Stimulated activated CD8-positive, alpha-beta memory T cell treated with anti-CD3 and anti-CD28 coated beads, Interleukin-12 subunit alpha, Interleukin-12 subunit beta, amount 100 ng/mL, for 24 hours (primary cell): ENCODE data around the gene DOCK1.
"Not testable (repeated sequence)": the region's sequence is repeated elsewhere in the genome, so short reads cannot be mapped to it uniquely, and the experiment has no call there.

Experiments used
- DNase-seq: peaks from one replicate; pipeline ENCODE4 v3.0.0-alpha.2; 2020; ENCODE audit errors: extremely low read depth

DOCK1 gene

DNA sequence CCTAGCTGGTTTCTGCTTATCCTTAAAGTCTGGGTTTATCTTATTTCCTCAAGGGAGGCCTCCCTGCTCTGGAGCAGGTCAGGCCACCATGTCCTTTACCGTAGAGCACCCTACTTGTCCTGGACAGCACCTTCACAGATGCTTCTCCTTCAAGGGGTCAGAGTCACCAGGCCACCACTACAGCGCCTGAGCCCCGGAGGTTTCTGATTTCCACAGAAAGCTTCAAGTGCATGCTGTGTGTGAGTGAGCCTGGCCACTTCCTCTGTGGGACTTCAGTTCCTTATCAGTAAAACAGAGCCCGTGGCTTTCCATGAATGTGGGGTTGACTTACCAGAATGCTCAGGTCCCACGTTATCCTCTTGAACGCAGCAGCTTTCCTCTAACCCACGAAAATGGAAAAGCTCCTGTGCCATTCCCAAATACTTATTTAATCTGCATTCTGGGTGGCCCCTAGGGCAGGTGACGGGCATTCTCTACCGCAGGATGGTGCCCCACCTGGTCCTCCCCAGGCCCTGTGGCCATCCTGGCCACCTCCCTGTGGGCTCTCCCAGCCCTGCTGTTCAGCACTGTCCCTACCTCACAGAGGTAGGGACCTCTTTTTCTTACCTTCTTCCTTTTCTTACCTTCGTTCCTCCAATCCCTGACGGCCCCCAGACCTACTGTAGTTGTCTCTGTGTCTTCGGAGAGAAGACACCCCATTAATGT, 1.4 kb upstream of the DOCK1 start:
- DNase-seq: no peak

DNA sequence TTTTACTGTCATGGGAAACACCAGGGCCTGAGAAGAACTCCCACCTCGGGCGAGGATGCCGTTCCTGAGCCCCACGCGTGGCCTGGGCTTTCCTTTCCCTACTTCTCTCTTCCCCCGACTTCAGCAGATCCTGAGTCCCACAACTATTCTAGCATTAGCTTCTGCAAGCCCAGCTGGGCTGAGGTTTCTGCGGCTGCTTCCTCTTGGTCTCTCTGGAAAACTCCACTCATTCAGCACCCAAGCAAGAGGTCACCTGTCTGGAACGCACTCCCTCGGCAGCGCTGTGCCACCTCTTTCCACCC, 761 bp upstream of the DOCK1 start:
- DNase-seq: no peak

DNA sequence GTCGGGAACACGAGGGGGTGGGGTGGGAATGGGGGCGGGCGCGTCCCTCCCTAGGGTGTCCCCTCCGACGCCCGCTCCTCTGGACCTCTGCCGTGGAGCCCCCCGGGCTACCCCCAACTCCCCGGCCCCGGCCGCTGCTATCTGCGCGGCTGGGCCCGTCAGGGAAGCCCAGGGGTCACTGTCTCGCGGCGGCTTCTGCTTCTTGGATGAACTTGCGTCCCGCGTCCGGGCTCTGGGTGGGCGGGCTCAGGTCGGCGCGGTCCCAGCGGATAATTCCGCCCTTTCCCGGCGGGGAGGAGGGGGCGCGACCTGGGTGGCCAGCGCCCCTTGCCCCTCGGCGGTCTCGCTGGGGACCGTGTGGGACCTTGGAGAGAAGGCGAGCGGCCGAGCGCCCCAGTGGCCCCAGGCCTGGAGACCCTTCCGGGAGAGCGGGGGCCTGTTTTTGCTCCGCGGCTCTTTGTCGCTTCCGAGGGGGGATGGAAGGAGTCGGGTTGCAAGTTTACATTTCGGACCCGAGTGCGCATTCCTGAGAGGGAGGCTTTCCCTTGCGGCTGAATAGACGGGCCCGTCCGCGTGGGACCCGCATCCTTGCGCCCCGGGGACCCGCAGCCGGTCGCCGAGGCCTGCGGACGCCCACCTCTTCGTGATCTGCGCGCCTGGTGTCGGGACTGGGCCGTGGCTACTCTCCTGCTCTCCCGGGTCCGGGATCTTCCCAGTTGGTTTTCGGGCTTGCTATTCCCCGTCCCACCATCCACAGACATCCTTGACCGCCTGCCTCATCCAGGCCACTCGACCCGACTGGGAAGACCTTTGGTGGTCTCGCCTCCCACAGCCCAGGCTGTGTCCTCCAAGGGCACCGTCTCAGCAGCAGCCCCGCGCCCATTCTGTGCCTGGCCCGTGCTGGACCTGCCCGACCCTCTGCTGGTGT, 812 bp downstream of the DOCK1 start:
- no peak for DNase-seq

DNA sequence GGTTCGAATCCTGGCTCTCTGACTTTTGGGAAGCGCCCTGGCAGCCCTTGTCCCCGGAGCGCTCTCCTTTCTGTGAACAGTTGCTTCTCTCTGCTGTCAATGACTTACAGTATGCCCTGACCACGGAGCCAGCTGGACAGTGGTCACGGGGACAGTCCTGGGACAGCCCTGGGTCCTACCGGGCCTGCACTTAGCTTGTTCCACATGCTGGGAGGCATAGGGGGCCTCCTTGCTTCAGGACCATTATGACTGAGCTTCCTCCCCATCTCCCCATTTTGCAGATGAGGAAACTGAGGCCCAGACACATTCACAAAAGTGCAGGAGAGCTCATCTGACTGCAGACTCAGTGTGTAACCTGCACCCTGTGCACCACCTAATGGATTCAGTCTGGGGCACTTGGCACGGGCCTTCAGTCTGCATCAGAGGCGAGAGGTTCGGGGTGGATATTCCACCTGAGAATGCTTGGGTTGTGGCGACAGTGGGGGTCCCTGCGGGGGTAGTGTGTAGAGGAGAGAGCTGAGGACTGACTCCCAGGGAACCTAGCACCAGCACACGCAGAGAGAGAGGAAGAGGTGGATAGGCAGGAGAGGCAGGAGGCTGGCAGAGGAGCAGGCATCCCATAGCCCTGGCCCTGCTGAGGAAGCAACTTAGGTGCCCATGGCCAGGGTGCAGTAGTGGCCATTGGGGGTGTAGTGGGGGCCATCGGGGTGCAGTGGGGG, 1.6 kb downstream of the DOCK1 start:
- no peak for DNase-seq

- DNase-seq: no peak
These were observed 2.3 kb downstream of the DOCK1 start for GRCh38 chr10:126907423-126907970.

DNA sequence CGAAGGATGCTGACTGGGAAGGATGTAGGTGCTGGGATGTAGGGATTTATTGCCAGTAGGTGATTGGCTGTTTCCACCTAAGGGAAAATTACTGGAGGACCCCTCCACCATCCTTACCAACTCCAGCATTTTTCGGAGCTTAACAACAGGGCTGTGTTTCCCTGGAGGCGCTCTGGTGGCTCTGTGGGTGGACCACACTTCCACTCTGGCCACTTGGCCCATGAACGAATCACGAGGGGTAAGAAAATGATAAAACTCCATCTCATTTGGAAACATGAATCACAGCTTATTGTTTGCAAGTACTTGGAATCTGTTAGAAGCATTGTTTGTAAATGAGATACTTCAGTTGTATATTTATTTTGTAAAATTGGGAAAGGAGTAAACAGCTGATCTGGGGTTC, 3.0 kb downstream of the DOCK1 start:
- DNase-seq: no peak

- no peak for DNase-seq
These were observed 3.5 kb downstream of the DOCK1 start for GRCh38 chr10:126908729-126909128.

DNA sequence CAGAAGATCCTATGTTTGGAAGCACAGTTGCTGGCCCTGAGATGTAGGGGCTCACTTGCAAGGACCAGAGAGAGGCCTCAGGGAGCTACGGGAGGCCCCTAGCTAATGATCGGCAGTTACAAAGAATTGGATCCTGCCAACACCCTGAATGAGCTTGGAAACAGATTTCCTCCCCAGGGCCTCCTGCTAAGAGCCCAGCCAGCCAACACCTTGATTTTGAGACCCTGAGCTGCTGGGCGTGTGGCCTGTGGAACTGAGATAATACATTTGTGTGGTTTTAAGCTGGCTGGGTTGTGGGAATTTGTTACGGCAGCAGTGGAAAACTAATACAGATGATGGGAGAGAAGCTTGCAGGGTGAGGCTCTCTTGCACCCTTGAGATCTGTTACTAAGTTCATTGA, 3.9 kb downstream of the DOCK1 start:
- no peak for DNase-seq

DNA sequence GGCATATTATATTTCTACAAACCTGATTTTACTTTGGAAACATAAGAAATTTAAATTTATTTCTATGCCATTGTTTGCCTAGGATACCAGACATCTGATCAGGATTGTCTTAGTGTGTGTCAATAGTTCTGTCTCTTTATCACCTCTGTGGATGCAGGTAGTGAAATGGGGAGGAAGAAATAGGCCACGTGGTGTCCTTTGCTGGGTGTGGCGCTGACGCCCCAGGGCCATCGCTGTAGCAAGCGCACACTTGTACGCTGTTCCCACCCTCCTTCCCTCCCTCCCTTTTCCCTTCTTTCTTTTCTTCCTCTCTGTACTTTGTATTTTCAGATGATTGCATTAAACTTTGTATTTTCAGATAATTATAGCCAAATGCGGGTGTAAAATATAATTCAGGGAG, 5.0 kb downstream of the DOCK1 start:
- no peak for DNase-seq

DNA sequence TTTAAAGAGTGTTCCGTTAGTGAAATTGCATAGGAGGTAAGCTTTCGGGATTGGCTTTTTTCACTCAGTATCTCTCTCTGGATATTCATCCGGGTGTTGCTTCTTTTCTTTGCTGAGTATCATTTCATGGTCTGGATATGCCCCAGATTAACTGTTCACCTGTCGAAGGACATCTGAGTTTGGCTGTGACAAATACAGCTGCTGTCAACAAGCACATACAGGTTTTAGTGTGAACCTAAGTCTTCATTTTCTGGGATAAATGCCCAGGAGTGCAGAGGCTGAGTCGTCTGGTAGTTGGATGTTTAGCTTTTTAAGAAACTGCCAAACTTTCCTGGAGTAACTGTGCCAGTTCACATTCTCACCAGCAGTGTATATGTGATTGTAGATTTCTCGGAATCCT, 5.6 kb downstream of the DOCK1 start:
- no peak for DNase-seq

GRCh38 chr10:126911301-126911700, 6.1 kb downstream of the DOCK1 start:
- DNase-seq: no peak

DNA sequence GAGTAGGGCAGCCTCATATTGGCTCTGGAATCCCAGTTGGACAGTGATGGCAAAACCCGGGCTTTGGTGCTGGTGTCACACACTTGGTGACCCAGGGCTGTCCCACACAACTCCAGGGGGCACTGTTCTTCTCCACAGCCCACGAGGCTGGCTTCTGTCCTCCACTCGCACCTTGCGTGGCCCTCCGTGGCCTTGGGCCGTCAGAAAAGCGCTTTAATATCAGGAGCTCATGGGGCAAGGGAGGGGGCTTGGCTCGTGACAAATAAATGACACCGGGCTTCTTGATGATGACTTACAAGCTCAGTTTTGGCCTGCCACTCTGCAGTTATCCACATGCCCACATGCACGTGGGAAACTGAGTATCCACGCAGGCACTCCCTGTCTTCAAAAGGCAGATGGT, 8.1 kb downstream of the DOCK1 start:
- DNase-seq: no peak

GRCh38 chr10:126914561-126914960, 9.3 kb downstream of the DOCK1 start:
- no peak for DNase-seq

GRCh38 chr10:126916952-126917351, 11.7 kb downstream of the DOCK1 start:
- DNase-seq: not testable (repeated sequence)

GRCh38 chr10:126917375-126917774, 12.1 kb downstream of the DOCK1 start:
- DNase-seq: no peak

DNA sequence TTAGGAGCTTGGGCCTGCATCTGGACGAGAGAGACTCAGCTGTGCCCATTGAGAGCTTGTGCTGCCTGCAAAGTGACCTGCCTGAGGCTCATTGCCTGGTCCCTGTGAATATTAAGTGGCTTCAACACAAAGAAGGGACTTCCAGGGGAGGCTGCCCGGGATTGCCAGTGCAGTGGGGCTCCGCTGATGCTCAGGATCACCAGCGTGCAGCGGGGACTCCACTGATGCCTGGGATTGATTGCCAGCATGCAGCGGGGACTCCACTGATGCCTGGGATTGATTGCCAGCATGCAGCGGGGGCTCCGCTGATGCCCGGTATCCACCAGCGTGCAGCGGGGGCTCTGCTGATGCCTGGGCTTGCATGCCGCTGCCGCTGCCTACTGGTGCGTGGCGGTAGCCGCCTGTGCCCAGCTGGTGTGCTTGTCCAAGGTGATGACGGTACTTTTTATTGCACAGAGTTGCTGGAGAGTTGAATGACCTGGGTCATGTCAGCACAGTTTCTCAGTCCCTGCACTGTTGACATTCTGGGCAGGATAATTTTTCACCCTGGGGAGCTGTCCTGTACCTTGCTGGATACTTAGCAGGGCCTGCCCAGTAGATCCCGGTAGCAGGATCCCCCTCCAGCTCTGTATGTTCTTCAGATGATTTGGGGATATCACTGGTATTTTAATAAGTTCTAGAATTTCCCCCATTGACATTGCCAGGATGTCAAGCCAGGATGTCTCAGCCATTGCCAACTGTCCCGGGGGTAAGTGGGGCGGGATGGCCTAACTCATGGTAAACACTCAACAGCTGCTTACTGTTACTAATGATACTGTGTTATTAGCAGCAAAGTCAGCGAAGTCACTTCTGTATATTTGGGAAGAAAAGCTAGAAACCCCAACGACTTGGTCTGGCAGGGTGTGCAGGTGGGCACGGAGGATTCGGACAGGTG, 13.0 kb downstream of the DOCK1 start:
- DNase-seq: no peak

- no peak for DNase-seq
These were observed 14.2 kb downstream of the DOCK1 start for GRCh38 chr10:126919426-126919825.

DNA sequence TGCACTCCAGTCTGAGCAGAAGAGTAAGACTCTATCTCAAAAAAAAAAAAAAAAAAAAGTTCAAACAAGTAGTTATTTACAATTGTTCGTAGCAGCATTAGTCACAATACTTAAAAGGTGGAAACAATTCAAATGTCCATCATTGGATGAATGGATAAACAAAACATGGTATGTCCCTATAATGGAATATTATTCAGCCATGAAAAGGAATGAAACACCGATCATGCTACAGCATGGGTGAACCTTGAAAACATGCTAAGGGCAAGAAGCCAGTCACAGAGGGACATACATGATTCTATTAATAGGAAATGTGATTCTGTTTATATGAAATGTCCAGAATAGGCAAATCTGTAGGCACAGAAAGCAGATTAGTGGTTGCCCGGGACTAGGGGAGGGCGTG, 15.9 kb downstream of the DOCK1 start:
- no peak for DNase-seq

DNA sequence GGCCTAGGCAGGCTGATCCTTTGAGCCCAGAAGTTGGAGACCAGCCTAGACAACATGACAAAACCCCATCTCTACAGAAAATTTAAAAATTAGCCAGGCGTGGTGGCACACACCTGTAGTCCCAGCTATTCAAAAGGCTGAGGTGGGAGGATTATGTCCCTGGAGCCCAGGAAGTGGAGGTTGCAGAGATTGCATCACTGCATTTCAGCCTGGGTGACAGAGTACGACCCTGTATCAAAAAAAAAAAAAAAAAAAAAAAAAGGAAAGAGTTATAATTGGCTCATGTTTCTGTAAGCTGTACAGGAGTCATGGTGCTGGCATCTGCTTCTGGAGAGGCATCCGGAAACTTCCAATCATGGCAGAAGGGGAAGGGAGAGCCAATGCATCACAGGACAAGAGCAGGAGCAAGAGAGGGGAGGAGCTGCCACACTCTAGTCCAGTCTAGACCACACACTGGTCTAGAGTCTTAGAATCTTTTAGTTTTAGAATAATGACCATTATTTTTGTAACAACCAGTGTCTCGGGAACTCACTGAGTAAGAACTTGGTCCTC, 16.8 kb downstream of the DOCK1 start:
- DNase-seq: no peak

- no peak for DNase-seq
These were observed 19.1 kb downstream of the DOCK1 start for GRCh38 chr10:126924180-126924914.
